GM18517 (cell line): Measurements from ENCODE around the gene STAT5B.
"Not testable (repeated sequence)": the region's sequence is repeated elsewhere in the genome, so short reads cannot be mapped to it uniquely, and the experiment has no call there.

ENCODE experiments used
- ATAC-seq: cut with Tn5 transposase; IDR thresholded peaks from one replicate; pipeline ENCODE4 v1.9.1; 2021; ENCODE audit warnings: mild to moderate bottlenecking, moderate library complexity; ENCODE audit not compliant: unreplicated experiment

The STAT5B gene

GRCh38 chr17:42276359-42276608 is at the start of gene STAT5B:
TSS of gene STAT5B (minus strand) at chr17:42276391. CDS start at chr17:42232127, 44,264 bp downstream.
- ATAC-seq, result no peak

GRCh38 chr17:42325026-42325425 is 48.8 kb upstream of the STAT5B start:
- no peak for ATAC-seq

DNA sequence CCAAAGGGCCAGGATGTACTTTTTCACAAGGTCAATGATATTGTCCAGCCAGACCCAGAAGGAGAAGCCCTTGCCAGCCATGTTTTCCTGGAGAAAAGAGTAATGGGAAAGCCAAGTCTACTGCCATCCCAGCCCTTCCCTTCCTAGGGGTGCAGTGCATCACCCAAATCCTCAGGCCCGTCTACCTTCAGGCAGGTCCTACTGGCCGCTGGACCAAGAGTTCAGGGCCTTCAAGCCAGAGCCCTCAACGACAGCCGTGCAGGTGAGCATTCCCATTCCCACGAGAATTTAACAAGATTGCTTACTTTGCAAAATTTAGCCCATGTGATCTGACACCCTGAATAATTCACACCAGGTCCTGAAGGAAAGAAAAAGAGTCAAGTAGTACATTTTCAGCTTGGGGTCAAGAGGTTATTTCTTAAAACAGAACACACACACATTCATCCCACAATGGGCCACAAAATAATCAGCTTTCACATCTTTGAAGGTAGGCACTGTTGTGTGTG is 47.1 kb upstream of the STAT5B start:
- no peak for ATAC-seq

DNA sequence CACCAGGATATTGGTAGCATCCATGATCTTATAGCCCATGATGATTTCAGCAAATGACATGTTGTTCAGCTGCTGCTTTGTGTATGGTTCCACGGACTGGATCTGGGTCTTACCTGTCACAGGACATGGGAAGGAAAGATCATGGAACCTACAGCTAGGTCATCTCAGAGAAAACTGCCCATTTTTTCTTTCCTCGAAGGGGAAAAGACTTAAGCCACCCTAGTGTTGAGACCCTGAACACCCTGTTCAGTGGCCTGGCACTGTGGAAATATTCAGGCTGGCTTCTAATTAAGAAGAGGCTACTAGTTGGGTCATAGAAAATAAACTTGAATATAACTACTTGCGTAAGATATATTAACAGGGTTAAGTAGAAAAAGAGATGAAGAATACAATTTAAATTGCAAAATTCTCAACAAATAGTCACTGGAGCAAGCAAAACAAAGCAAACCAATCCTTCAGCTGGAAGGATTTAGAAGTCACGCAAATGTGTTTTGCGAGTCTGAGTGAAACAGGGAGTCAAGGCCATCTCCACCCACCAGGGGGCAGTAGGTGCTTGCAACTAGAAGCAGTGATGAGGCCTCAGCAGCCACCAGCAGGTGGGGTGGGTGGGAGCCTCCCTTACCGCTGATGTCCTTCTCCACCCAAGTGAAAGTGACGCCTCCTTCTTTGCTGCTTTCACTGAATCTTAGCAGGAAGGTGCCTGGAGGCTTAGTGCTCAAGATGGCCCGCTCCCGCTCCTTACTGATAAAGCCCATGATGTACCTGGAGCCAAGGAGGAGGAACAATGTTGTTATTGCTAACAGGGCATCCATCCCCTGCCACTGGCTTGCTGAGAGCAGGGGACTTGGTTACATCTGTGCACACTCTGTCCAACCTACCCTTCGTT is 46.4 kb upstream of the STAT5B start:
- ATAC-seq, result peak; percentile 55

DNA sequence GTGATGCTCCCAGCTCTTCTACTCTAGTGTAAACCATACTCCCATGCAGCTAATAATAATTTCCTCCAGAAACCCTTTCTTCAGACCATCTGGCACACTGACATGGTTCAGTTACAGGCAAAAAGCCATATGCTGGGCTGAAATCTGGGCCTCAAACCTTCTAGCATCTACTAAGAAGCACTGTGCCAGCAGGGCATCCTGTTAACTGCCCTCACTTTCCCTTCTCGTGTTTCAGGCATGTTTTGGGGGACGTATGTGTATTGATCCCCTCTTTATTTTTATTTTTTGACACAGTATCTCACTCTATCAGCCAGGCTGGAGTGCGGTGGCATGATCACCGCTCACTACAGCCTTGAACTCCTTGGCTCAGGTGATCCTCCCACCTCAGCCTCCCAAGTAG is 45.4 kb upstream of the STAT5B start:
- no peak for ATAC-seq

- not testable (repeated sequence) for ATAC-seq
These were observed 41.8 kb upstream of the STAT5B start for GRCh38 chr17:42317967-42318366.

DNA sequence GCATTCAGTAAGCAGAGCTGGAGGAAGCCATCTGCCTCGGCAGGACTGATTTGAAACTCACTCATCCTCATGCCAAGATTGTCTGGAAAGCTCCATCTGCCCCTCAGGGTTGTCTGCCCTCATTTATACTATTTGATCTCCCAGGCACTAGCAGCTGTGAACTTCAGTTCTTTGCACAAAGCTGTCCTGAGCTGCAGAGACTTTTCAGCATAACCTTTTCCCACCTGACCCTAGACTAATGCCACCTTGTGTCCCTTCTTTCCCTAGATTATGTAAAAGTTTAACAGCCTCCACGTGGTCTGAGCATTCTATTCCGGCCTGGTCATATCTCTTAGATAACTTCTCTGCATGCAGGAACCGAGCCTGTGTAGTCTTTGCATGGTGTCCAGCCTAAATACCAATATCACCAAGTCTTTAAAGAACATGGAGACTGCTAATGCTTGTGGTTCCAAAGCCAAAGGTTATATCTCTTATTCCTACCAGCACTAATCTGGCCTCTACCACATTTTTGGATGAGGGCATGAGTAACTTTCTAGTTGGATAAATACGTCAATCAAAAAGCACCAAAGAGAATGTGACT is 41.2 kb upstream of the STAT5B start:
- ATAC-seq, result no peak

- ATAC-seq, result no peak
These were observed 40.6 kb upstream of the STAT5B start for GRCh38 chr17:42316755-42317154.

- no peak for ATAC-seq
These were observed 39.4 kb upstream of the STAT5B start for GRCh38 chr17:42315402-42316156.

DNA sequence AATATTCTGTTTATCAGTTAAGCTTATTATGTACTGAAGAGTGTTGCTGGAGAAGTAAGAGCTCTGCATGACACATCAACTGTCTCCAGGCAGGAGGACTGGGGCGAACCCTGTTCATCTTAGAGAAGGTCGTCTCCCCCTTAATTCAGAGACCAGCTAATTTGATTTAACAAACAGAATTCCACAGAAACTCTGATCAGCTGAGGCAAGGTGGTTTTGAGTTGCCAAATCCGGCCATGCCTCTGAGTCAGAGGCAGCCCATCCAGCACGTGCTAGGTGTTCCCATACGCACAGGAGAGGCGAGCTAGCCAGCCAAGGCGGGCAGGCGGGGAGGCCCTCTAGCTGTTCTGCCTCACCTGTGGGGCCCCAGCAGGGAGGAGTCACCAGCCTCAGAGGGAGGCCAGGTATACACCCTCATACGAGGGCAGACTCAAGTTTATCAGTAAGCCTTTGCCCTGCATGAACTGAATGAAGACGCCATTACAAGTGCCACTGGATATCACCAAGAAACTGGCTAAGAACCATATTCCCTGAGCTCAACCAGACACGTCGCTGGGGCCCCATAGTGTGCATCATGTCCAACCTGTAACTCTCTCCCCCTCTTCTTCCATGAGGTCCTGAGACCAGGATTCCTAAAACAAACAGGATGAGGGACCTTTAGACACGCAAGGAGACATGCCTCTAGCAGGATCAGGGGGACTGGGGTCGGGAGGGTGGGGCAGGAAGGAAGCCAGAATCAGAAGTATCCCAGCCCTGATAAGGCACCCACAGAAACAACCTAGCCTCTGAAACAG is 37.8 kb upstream of the STAT5B start:
- no peak for ATAC-seq

GRCh38 chr17:42313389-42313772 is 37.2 kb upstream of the STAT5B start:
- no peak for ATAC-seq

- no peak for ATAC-seq
These were observed 36.3 kb upstream of the STAT5B start for GRCh38 chr17:42312285-42313130.

DNA sequence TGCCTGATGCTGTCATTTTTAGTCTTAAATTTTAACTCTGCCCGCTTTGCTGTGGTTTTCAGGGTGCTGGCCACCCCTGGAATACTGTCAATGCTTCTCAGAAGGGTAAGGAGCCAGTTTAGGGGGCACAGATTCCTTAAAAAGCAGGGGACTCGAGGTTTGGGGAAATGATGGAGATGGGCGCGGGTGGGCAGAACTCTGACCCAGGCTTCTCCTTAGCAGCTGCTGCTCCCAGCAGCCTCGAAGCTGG is 35.8 kb upstream of the STAT5B start:
- ATAC-seq, result no peak

DNA sequence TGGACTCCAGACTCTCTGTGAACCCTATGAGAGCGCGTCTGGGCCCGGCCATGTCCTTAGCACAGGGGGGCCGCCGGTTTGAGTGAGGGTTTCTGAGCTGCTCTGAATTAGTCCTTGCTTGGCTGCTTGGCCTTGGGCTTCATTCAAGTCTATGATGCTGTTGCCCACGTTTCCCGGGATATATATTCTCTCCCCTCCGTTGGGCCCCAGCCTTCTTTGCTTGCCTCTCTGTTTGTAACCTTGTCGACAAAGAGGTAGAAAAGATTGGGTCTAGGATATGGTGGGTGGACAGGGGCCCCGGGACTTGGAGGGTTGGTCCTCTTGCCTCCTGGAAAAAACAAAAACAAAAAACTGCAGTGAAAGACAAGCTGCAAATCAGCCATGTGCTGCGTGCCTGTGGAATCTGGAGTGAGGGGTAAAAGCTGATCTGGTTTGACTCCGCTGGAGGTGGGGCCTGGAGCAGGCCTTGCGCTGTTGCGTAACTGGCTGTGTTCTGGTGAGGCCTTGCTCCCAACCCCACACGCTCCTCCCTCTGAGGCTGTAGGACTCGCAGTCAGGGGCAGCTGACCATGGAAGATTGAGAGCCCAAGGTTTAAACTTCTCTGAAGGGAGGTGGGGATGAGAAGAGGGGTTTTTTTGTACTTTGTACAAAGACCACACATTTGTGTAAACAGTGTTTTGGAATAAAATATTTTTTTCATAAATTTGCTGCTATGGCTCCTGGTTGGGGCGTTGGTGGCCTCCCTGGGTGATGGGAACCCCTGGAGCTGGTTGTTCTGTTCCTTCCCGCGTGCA is 35.2 kb upstream of the STAT5B start:
- no peak for ATAC-seq

- no peak for ATAC-seq
These were observed 34.6 kb upstream of the STAT5B start for GRCh38 chr17:42310787-42311215.

GRCh38 chr17:42309986-42310786 is 34.0 kb upstream of the STAT5B start:
- no peak for ATAC-seq

- no peak for ATAC-seq
These were observed 33.0 kb upstream of the STAT5B start for GRCh38 chr17:42309142-42309541.

GRCh38 chr17:42308446-42308845 is 32.3 kb upstream of the STAT5B start:
- no peak for ATAC-seq
